GM21786 (cell line): ENCODE measurements around the gene P3R3URF.

Experiments used
- ATAC-seq: cut with Tn5 transposase; IDR thresholded peaks from one replicate; pipeline ENCODE4 v1.9.1; 2021; ENCODE audit not compliant: unreplicated experiment

P3R3URF gene

GRCh38 chr1:46134660-46135331 is 41.5 kb downstream of the P3R3URF start:
- ATAC-seq = no peak

- ATAC-seq = no peak
Observed at GRCh38 chr1:46133781-46134350, 42.4 kb downstream of the P3R3URF start.

GRCh38 chr1:46133181-46133658 is 43.1 kb downstream of the P3R3URF start:
- peak; percentile 44 for ATAC-seq

GRCh38 chr1:46132529-46133180 is 43.6 kb downstream of the P3R3URF start, which contains the start of gene PIK3R3:
PIK3R3 (minus strand) TSS chr1:46132629; CDS start chr1:46131952, 677 bp downstream.
- ATAC-seq = peak; percentile 85

- no peak for ATAC-seq
Observed at GRCh38 chr1:46131712-46132528, 44.4 kb downstream of the P3R3URF start.

- no peak for ATAC-seq
Observed at GRCh38 chr1:46131093-46131492, 45.2 kb downstream of the P3R3URF start.

- ATAC-seq = no peak
Observed at GRCh38 chr1:46130606-46131005, 45.7 kb downstream of the P3R3URF start.

- ATAC-seq = no peak
Observed at GRCh38 chr1:46130121-46130520, 46.2 kb downstream of the P3R3URF start.

GRCh38 chr1:46128344-46128743 is 47.9 kb downstream of the P3R3URF start:
- no peak for ATAC-seq
